KBM-7 (cell line): ENCODE measurements around the gene STON2.

Experiments used
- DNase-seq: peaks from one replicate; pipeline ENCODE4 v3.0.0-alpha.2; 2015
- in situ Hi-C: fragments of 300-500 bp; cut with MboI; formaldehyde crosslinking; loops from 2 replicates; pipeline ENCODE4 v1.14.3; 2020; ENCODE audit warnings: low sequenced_read_pairs, low pct_unique_long_range_greater_than_20kb, mixed read lengths

Gene STON2

GRCh38 chr14:81423504-81423903 lies 23.4 kb upstream of the STON2 start:
- DNase-seq = peak; percentile 98
- in situ Hi-C loops = no loop called here

GRCh38 chr14:81418057-81418790 lies 18.1 kb upstream of the STON2 start:
- in situ Hi-C loops = no loop called here
- DNase-seq = no peak

- in situ Hi-C loops = no loop called here
Measured at GRCh38 chr14:81416981-81417380, 16.9 kb upstream of the STON2 start.

GRCh38 chr14:81416194-81416952 lies 16.2 kb upstream of the STON2 start:
- peak; percentile 92 for DNase-seq

More at GRCh38 chr14:81416981-81417380, 16.9 kb upstream of the STON2 start:
- peak; percentile 84 for DNase-seq

GRCh38 chr14:81415781-81416180 lies 15.7 kb upstream of the STON2 start:
- DNase-seq = no peak
- in situ Hi-C loops = no loop called here

More at GRCh38 chr14:81416194-81416952, 16.2 kb upstream of the STON2 start:
- in situ Hi-C loops = no loop called here

GRCh38 chr14:81414123-81414522 lies 14.0 kb upstream of the STON2 start:
- in situ Hi-C loops = no loop called here

GRCh38 chr14:81412779-81413178 lies 12.7 kb upstream of the STON2 start:
- no peak for DNase-seq
- in situ Hi-C loops = no loop called here

More at GRCh38 chr14:81414123-81414522, 14.0 kb upstream of the STON2 start:
- no peak for DNase-seq

- in situ Hi-C loops = no loop called here
- no peak for DNase-seq
Measured at GRCh38 chr14:81408595-81408994, 8.5 kb upstream of the STON2 start.

- DNase-seq = peak; percentile 39
- in situ Hi-C loops = no loop called here
Measured at GRCh38 chr14:81406863-81407262, 6.7 kb upstream of the STON2 start.

GRCh38 chr14:81402123-81402495 lies 2.0 kb upstream of the STON2 start:
- in situ Hi-C loops = no loop called here
- peak; percentile 69 for DNase-seq

- peak; percentile 25 for DNase-seq
- in situ Hi-C loops = no loop called here
Measured at GRCh38 chr14:81401420-81402122, 1.4 kb upstream of the STON2 start.

GRCh38 chr14:81400852-81401251 lies 728 bp upstream of the STON2 start:
- peak; percentile 51 for DNase-seq
- in situ Hi-C loops = no loop called here

- no peak for DNase-seq
- in situ Hi-C loops = no loop called here
Measured at GRCh38 chr14:81398196-81398891, 1.8 kb downstream of the STON2 start.

- in situ Hi-C loops = no loop called here
- no peak for DNase-seq
Measured at GRCh38 chr14:81396113-81396512, 4.0 kb downstream of the STON2 start.

- DNase-seq = no peak
- in situ Hi-C loops = no loop called here
Measured at GRCh38 chr14:81394739-81395138, 5.4 kb downstream of the STON2 start.

GRCh38 chr14:81392976-81393643 lies 7.0 kb downstream of the STON2 start:
- in situ Hi-C loops = no loop called here
- DNase-seq = no peak

GRCh38 chr14:81392052-81392451 lies 8.1 kb downstream of the STON2 start:
- in situ Hi-C loops = no loop called here
- DNase-seq = no peak

GRCh38 chr14:81390696-81391095 lies 9.4 kb downstream of the STON2 start:
- in situ Hi-C loops = no loop called here

GRCh38 chr14:81388336-81388735 lies 11.8 kb downstream of the STON2 start:
- in situ Hi-C loops = no loop called here
- DNase-seq = no peak

More at GRCh38 chr14:81390696-81391095, 9.4 kb downstream of the STON2 start:
- no peak for DNase-seq
